Astrocyte of the cerebellum (primary cell): ENCODE results near the gene BMI1.

Experiments used
- DNase-seq: peaks from one replicate; pipeline ENCODE4 v3.0.0-alpha.2; 2011; ENCODE audit warnings: low read depth
- H3K4me3 ChIP-seq: 2 replicates; pipeline ENCODE4 v1.5.1; 2011; ENCODE audit warnings: mild to moderate bottlenecking, low read depth, low read length, moderate library complexity
- CTCF ChIP-seq: IDR thresholded peaks from 2 replicates; pipeline ENCODE4 v1.5.1; 2012; ENCODE audit warnings: low read length, low read depth, moderate library complexity, mild to moderate bottlenecking; ENCODE audit errors: missing control alignments
- in situ Hi-C: cut with HindIII; loops from 2 replicates; pipeline ENCODE4 v1.10.0; 2017; ENCODE audit warnings: low sequenced_read_pairs

Gene BMI1

GRCh38 chr10:22365644-22366434 lies 44.9 kb downstream of the BMI1 start:
- in situ Hi-C loops: no loop called here
- TF ChIP-seq CTCF: no peak
- no peak for DNase-seq
- no peak overlapping the region for H3K4me3 ChIP-seq

- in situ Hi-C loops: no loop called here
- no peak for DNase-seq
- TF ChIP-seq CTCF: no peak
- H3K4me3 ChIP-seq: no peak overlapping the region
Measured at GRCh38 chr10:22366435-22366703, 45.5 kb downstream of the BMI1 start.

- in situ Hi-C loops: no loop called here
- no peak overlapping the region for H3K4me3 ChIP-seq
- no peak for DNase-seq
- TF ChIP-seq CTCF: no peak
Measured at GRCh38 chr10:22366771-22367170, 45.9 kb downstream of the BMI1 start.

- no peak for TF ChIP-seq CTCF
- in situ Hi-C loops: no loop called here
- H3K4me3 ChIP-seq: no peak overlapping the region
- DNase-seq: no peak
Measured at GRCh38 chr10:22367471-22367870, 46.6 kb downstream of the BMI1 start.

GRCh38 chr10:22368402-22368801 lies 47.5 kb downstream of the BMI1 start:
- TF ChIP-seq CTCF: no peak
- DNase-seq: no peak
- H3K4me3 ChIP-seq: no peak overlapping the region
- in situ Hi-C loops: no loop called here

DNA sequence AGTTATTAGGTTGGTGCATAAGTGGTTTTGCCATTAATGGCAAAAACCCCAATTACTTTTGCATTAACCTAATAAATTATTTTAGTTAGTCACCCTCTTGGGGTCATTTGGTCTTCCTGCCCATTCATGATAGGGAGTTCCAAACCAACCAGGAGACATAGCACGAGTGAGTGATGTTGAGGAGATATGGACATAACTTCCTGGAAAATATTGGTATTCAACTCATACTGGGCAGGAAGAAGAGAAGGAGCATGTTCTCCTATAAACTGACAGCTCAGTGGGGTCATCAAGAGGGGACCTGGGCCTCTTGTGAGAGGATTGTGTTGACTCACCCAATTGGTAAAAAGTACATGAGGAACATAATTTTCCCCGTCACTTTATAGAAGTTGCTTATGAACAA lies 48.1 kb downstream of the BMI1 start:
- H3K4me3 ChIP-seq: no peak overlapping the region
- no peak for TF ChIP-seq CTCF
- in situ Hi-C loops: no loop called here
- DNase-seq: no peak
